Left hindlimb (tissue), 1 donor: ENCODE results near the gene CHMP6.

Source experiments
- DNase-seq: peaks from one replicate; pipeline ENCODE4 v3.0.0-alpha.2; 2018

Gene CHMP6

GRCh38 chr17:81046132-81046769 is 54.6 kb downstream of the CHMP6 start:
- no peak for DNase-seq

GRCh38 chr17:81046770-81047359 is 55.2 kb downstream of the CHMP6 start:
- DNase-seq, result no peak

GRCh38 chr17:81048827-81049371 is 57.3 kb downstream of the CHMP6 start:
- no peak for DNase-seq

- DNase-seq, result no peak
Measured at GRCh38 chr17:81049372-81049911, 57.8 kb downstream of the CHMP6 start.
